ENCODE data around the gene SSTR3.

GRCh38 chr22:37166675-37167066, 45.6 kb downstream of the SSTR3 start:
- no peak for TF ChIP-seq ETV6 (conservative IDR thresholded peaks at IDR 0.05 in 1 of 2, IDR thresholded peaks at IDR 0.05 in 1 of 2; ENCODE audit: borderline replicate concordance in 1 of 2, low read depth in 1 of 2)
- TF ChIP-seq POLR2A (IDR thresholded peaks at IDR 0.05; ENCODE audit: low read depth, low read length) = no peak
- TF ChIP-seq POLR2AphosphoS5 (IDR thresholded peaks at IDR 0.05; ENCODE audit: low read length) = no peak

Measured in GM12878 (cell line).